GM12878 (cell line): Measurements from ENCODE around the gene KRT20. TPM values are rescaled to one million over a fixed set of nuclear protein-coding genes. Genes with fewer than 3 reads are reported as not detected.

Experiments
- ATAC-seq: fragments of 200-7000 bp; cut with Tn5 transposase; 3 replicates; pipeline ENCODE4 v1.9.1; 2020; ENCODE audit warnings: mild to moderate bottlenecking, moderate library complexity
- BruUV-seq: library from RNA; stranded (reverse); fragments of 400-500 nt; replicated peaks from 2 replicates; lab custom pipeline; 2021; lab: Mats Ljungman, UMichigan
- CTCF ChIA-PET: fragments of 300-600 bp; sonication (Branson Sonifier 250); formaldehyde crosslinking; extraction: SDS; loops from one replicate; lab custom pipeline; 2021; ENCODE audit warnings: inconsistent platforms; lab: Yijun Ruan, JAX
- POLR2A ChIA-PET: fragments of 350-600 bp; formaldehyde crosslinking; extraction: SDS; loops from one replicate; lab custom pipeline; 2021; ENCODE audit warnings: inconsistent platforms; lab: Charles Lee
- RAD21 ChIA-PET: fragments of 300-600 bp; sonication (Branson Sonifier 250); formaldehyde crosslinking; loops from one replicate; lab custom pipeline; 2023; ENCODE audit warnings: antibody characterized with exemption; ENCODE audit not compliant: unreplicated experiment; lab: Charles Lee
- SMC1A ChIA-PET: fragments of 300-600 bp; sonication (Branson Sonifier 250); formaldehyde crosslinking; loops from one replicate; lab custom pipeline; 2023; ENCODE audit not compliant: unreplicated experiment, uncharacterized antibody; lab: Charles Lee
- DNase-seq: peaks from one replicate; pipeline ENCODE4 v3.0.0-alpha.2; 2011; ENCODE audit warnings: low read depth, low spot score
- FAIRE-seq: peaks from 3 replicates; lab custom pipeline; 2011; peaks lifted over from hg19 to GRCh38; lab: Jason Lieb, UNC
- H2AFZ ChIP-seq: 2 replicates; pipeline ENCODE4 v1.6.0; 2011; ENCODE audit warnings: low read depth, low read length, control low read depth; ENCODE audit not compliant: control insufficient read depth
- H3K27ac ChIP-seq: 2 replicates; pipeline ENCODE4 v1.5.1; 2011; ENCODE audit warnings: control low read depth; ENCODE audit not compliant: control insufficient read depth, insufficient read depth
- H3K27me3 ChIP-seq, 2 experiments: replicated peaks in 1 of 2; 2 replicates each; pipeline versions ENCODE4 v1.6.0 to v1.6.1; 2011; ENCODE audit warnings: low read length in 1 of 2; ENCODE audit not compliant: control insufficient read depth in 2 of 2, insufficient read depth in 2 of 2
- H3K36me3 ChIP-seq, 2 experiments: 2 replicates each; pipeline ENCODE4 v1.5.1; 2011; ENCODE audit warnings: low read length in 1 of 2; ENCODE audit not compliant: control insufficient read depth in 2 of 2, insufficient read depth in 2 of 2
- H3K4me1 ChIP-seq: 2 replicates; pipeline ENCODE4 v1.6.1; 2011; ENCODE audit warnings: mild to moderate bottlenecking, low read length, moderate library complexity, mixed read lengths; ENCODE audit not compliant: control insufficient read depth, insufficient read depth
- H3K4me2 ChIP-seq: 2 replicates; pipeline ENCODE4 v1.6.0; 2011; ENCODE audit warnings: control low read depth; ENCODE audit not compliant: control insufficient read depth, insufficient read depth
- H3K4me3 ChIP-seq: fragments of 200-600 bp; sonication (generic); 2 replicates; pipeline ENCODE4 v1.5.1; 2016
- H3K79me2 ChIP-seq: 2 replicates; pipeline ENCODE4 v1.6.0; 2011; ENCODE audit warnings: low read length; ENCODE audit not compliant: control insufficient read depth, insufficient read depth
- H3K9ac ChIP-seq: 2 replicates; pipeline ENCODE4 v1.8.0; 2011; ENCODE audit warnings: low read length, control low read depth, mixed read lengths; ENCODE audit not compliant: control insufficient read depth, insufficient read depth
- H3K9me3 ChIP-seq: replicated peaks from 3 replicates; pipeline ENCODE4 v1.5.1; 2011; ENCODE audit warnings: mild to moderate bottlenecking, low read length; ENCODE audit not compliant: control insufficient read depth, insufficient read depth
- H4K20me1 ChIP-seq: 2 replicates; pipeline ENCODE4 v1.6.0; 2011; ENCODE audit not compliant: control insufficient read depth, insufficient read depth
- DPF2 ChIP-seq: fragments of 450-650 bp; IDR thresholded peaks from 2 replicates; pipeline ENCODE4 v1.6.1; 2017; ENCODE audit warnings: mild to moderate bottlenecking
- GABPA ChIP-seq: IDR thresholded peaks from 2 replicates; pipeline ENCODE4 v1.6.1; 2014; ENCODE audit warnings: antibody characterized with exemption, low read depth, mild to moderate bottlenecking, inconsistent platforms
- MEF2A ChIP-seq: IDR thresholded peaks from 2 replicates; pipeline ENCODE4 v1.6.1; 2011; ENCODE audit warnings: low read depth, mild to moderate bottlenecking, low read length, moderate library complexity; ENCODE audit not compliant: insufficient read depth
- NFIC ChIP-seq: IDR thresholded peaks from 2 replicates; pipeline ENCODE4 v1.6.1; 2012; ENCODE audit warnings: low read depth, mild to moderate bottlenecking, inconsistent platforms, low read length, moderate library complexity
- PBX3 ChIP-seq: IDR thresholded peaks from 2 replicates; pipeline ENCODE4 v1.6.1; 2011; ENCODE audit warnings: mild to moderate bottlenecking, low read depth, low read length, moderate library complexity; ENCODE audit not compliant: insufficient replicate concordance
- RAD21 ChIP-seq: IDR thresholded peaks from 2 replicates; pipeline ENCODE4 v1.6.1; 2011; ENCODE audit warnings: mild to moderate bottlenecking, low read depth, low read length, moderate library complexity; ENCODE audit not compliant: insufficient read depth
- SKIL ChIP-seq: fragments of 450-650 bp; IDR thresholded peaks from 2 replicates; pipeline ENCODE4 v1.6.1; 2017; ENCODE audit warnings: mild to moderate bottlenecking, low read depth, inconsistent platforms; ENCODE audit not compliant: poor library complexity, severe bottlenecking
- USF2 ChIP-seq: IDR thresholded peaks from 2 replicates; pipeline ENCODE4 v1.6.1; 2011; ENCODE audit warnings: low read depth, low read length, improper control_type of control experiment, borderline replicate concordance
- ZNF24 ChIP-seq: fragments of 450-650 bp; IDR thresholded peaks from 2 replicates; pipeline ENCODE4 v1.6.1; 2017; ENCODE audit warnings: antibody characterized with exemption, mild to moderate bottlenecking
- WGBS: methylation state at CpG from one replicate; pipeline ENCODE4 v1.1.6; 2016; ENCODE audit warnings: low lambda C conversion rate; ENCODE audit not compliant: insufficient replicate concordance, insufficient coverage; ENCODE audit errors: missing lambda C conversion rate; 5-methylcytosine and 5-hydroxymethylcytosine counted together
- in situ Hi-C: fragments of 300-500 bp; cut with MboI; formaldehyde crosslinking; loops from 9 replicates; pipeline ENCODE4 v1.14.3; 2018; ENCODE audit warnings: mixed read lengths
- intact Hi-C: fragments of 100-400 bp; cut with micrococcal nuclease; formaldehyde crosslinking; loops from one replicate; pipeline ENCODE4 v1.14.2; 2022; ENCODE audit not compliant: unreplicated experiment
- polyA plus RNA-seq, 11 experiments: library from polyadenylated mRNA; depleted of rRNA in 4 of 11; unstranded in 6 of 11; stranded (reverse) in 5 of 11; fragments of >200 nt; fragmentation: Nextera tagmentation in 4 of 11; fragmentation: Illumina TruSeq in 1 of 11; extraction: Ambion mirVana in 4 of 11; extraction: Trizol in 1 of 11; gene quantifications; 1 replicate in 1 of 11; 2 replicates in 10 of 11; pipeline versions ENCODE4 v1.2.1 to v1.2.3, GENCODE V29; 2011 to 2016; ENCODE audit warnings: inconsistent platforms in 2 of 11, missing spikeins in 2 of 11, low read depth in 1 of 11
- total RNA-seq, 4 experiments: library from RNA; depleted of rRNA in 3 of 4; stranded (reverse); fragments of >200 nt in 3 of 4; fragmentation: Illumina TruSeq in 1 of 4; extraction: Trizol in 1 of 4; gene quantifications; 2 replicates each; pipeline versions ENCODE4 v1.2.1 to v1.2.3, GENCODE V29; 2013 to 2021

KRT20 gene
- total and polyA plus RNA-seq, 10 of the 15 experiments (the other 5 are each of a cell fraction or from before 2014, with no cell fraction given), result 0.23 TPM; not detected in 9

GRCh38 chr17:40883031-40883430 is 2.0 kb downstream of the KRT20 start:
- no TSS peak for BruUV-seq
- H3K27me3 ChIP-seq, result no peaks in the 10 kb centered on the region; a peak in 1 of 4 replicates
- ATAC-seq (no peak), DNase-seq (no peak)
- intact Hi-C loops (no loop called here), in situ Hi-C loops (no loop called here)
- ChIA-PET CTCF (no interaction called here), RAD21 (no interaction called here)
- no peak overlapping the region for H3K9ac ChIP-seq
- no peaks in the 10 kb centered on the region for H3K4me1 ChIP-seq
- H4K20me1 ChIP-seq, result no peaks in the 10 kb centered on the region; the same call in 1 of the 2 replicates
- H3K4me2 ChIP-seq, result no peak overlapping the region
- H3K36me3 ChIP-seq, result no peaks in the 10 kb centered on the region
- no peak for TF ChIP-seq DPF2
- no peak for TF ChIP-seq USF2
- TF ChIP-seq ZNF24, result no peak
- TF ChIP-seq MEF2A, result no peak
- TF ChIP-seq NFIC, result no peak
- no peak for TF ChIP-seq GABPA
- TF ChIP-seq SKIL, result no peak
- TF ChIP-seq RAD21, result no peak
- TF ChIP-seq PBX3, result no peak
- TF ChIP-seq, all 136 proteins: peak for 0
- WGBS, result 0% methylated on average over 1 of the region's 1 CpG
- H3K27ac ChIP-seq, result no peak overlapping the region
- no peaks in the 10 kb centered on the region for H3K79me2 ChIP-seq
- ChIA-PET SMC1A (no interaction called here), POLR2A (no interaction called here)
- no peak for FAIRE-seq
- H3K4me3 ChIP-seq, result no peak overlapping the region
- no peak overlapping the region for H2AFZ ChIP-seq
- no peaks in the 10 kb centered on the region for H3K9me3 ChIP-seq
